ENCODE data around the gene EXOSC2.

Gene EXOSC2

GRCh38 chr9:130662970-130663257 is 30.7 kb upstream of the EXOSC2 start:
- Histone ChIP-seq H3K9ac (ENCODE audit: low read length) (no peak overlapping the region), H3K27ac (ENCODE audit: low read depth, low read length) (no peak overlapping the region), H3K27me3 (ENCODE audit: low read length) (no peaks in the 10 kb centered on the region), H3K36me3 (ENCODE audit: low read length) (no peaks in the 10 kb centered on the region), H3K4me2 (ENCODE audit: low read depth, low read length, poor library complexity, severe bottlenecking) (no peak overlapping the region), H3K9me2 (replicated peaks; ENCODE audit: insufficient read depth, low read length) (no peaks in the 10 kb centered on the region), H3F3A (ENCODE audit: insufficient read depth) (no peaks in the 10 kb centered on the region), H2AFZ (ENCODE audit: low read depth, low read length, severe bottlenecking) (no peak overlapping the region), H4K20me1 (ENCODE audit: low read depth, low read length) (no peaks in the 10 kb centered on the region), H3K4me3 (ENCODE audit: insufficient read depth, low read length, poor library complexity, severe bottlenecking) (no peak overlapping the region), H3K79me2 (ENCODE audit: insufficient read depth, low read length) (no peaks in the 10 kb centered on the region), H3K9me3 (ENCODE audit: insufficient read depth, low read length) (no peaks in the 10 kb centered on the region)
- no peak for TF ChIP-seq CTCF (IDR thresholded peaks at IDR 0.05; ENCODE audit: insufficient read depth, low read length, poor library complexity, severe bottlenecking)
- TF ChIP-seq EZH2phosphoT487 (conservative IDR thresholded peaks at IDR 0.05; ENCODE audit: low read length): no peak

DNA sequence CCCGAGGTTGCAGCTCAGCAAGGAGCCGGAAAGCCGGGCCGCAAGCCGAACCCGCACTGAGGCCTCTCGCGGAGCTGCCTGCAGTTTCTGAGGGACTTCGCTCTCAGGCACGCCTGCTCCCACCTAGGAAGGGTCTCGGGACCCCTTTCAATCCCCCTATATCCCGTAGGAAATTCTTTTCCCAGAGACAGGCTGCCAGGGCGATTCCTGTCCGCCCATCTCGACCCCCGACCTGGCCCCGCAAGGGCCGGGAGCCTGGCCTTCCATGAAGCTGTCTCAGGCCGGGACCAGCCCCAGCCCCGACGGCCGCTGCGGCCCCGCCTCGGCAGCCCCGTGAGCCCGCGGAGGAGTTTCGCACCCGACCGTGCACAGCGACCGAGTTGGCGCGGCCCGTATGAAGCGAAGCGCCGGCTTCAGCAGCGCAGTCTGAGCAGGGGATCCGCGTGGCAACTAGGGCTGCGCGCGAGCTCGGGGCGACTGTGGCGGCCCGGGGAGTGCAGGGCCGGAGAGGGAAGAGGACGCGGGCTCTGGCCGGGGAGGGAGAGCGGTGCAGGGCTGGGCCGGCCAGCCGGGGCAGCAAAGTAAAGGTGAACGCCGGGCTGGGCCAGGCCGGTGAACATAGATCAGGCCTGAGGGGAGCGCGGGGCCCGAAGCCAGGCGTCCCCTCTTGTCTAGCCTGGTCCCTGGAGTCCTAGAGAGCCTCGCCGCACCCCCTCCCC is 30.2 kb upstream of the EXOSC2 start:
- Histone ChIP-seq H3K36me3 (ENCODE audit: low read length) (no peaks in the 10 kb centered on the region), H3K4me2 (ENCODE audit: low read depth, low read length, poor library complexity, severe bottlenecking) (no peak overlapping the region), H3K9me3 (ENCODE audit: insufficient read depth, low read length) (no peaks in the 10 kb centered on the region), H4K20me1 (ENCODE audit: low read depth, low read length) (no peaks in the 10 kb centered on the region), H3K9me2 (replicated peaks; ENCODE audit: insufficient read depth, low read length) (no peaks in the 10 kb centered on the region), H3K27ac (ENCODE audit: low read depth, low read length) (no peak overlapping the region), H3K79me2 (ENCODE audit: insufficient read depth, low read length) (no peaks in the 10 kb centered on the region), H3F3A (ENCODE audit: insufficient read depth) (no peaks in the 10 kb centered on the region), H3K27me3 (ENCODE audit: low read length) (no peaks in the 10 kb centered on the region), H3K4me3 (ENCODE audit: insufficient read depth, low read length, poor library complexity, severe bottlenecking) (no peak overlapping the region), H2AFZ (ENCODE audit: low read depth, low read length, severe bottlenecking) (no peak overlapping the region), H3K9ac (ENCODE audit: low read length) (no peak overlapping the region)
- TF ChIP-seq EZH2phosphoT487 (conservative IDR thresholded peaks at IDR 0.05; ENCODE audit: low read length) (no peak), CTCF (IDR thresholded peaks at IDR 0.05; ENCODE audit: insufficient read depth, low read length, poor library complexity, severe bottlenecking) (no peak)

GRCh38 chr9:130663977-130664250 is 29.7 kb upstream of the EXOSC2 start:
- no peak overlapping the region for H2AFZ ChIP-seq (ENCODE audit: low read depth, low read length, severe bottlenecking)
- H3F3A ChIP-seq (ENCODE audit: insufficient read depth): no peaks in the 10 kb centered on the region
- TF ChIP-seq CTCF (IDR thresholded peaks at IDR 0.05; ENCODE audit: insufficient read depth, low read length, poor library complexity, severe bottlenecking): no peak
- no peak for TF ChIP-seq EZH2phosphoT487 (conservative IDR thresholded peaks at IDR 0.05; ENCODE audit: low read length)
- no peaks in the 10 kb centered on the region for H3K79me2 ChIP-seq (ENCODE audit: insufficient read depth, low read length)
- H3K4me2 ChIP-seq (ENCODE audit: low read depth, low read length, poor library complexity, severe bottlenecking): no peak overlapping the region
- no peaks in the 10 kb centered on the region for H4K20me1 ChIP-seq (ENCODE audit: low read depth, low read length)
- no peak overlapping the region for H3K27ac ChIP-seq (ENCODE audit: low read depth, low read length)
- H3K9me3 ChIP-seq (ENCODE audit: insufficient read depth, low read length): no peaks in the 10 kb centered on the region
- no peak overlapping the region for H3K9ac ChIP-seq (ENCODE audit: low read length)
- H3K4me3 ChIP-seq (ENCODE audit: insufficient read depth, low read length, poor library complexity, severe bottlenecking): no peak overlapping the region
- H3K27me3 ChIP-seq (ENCODE audit: low read length): no peaks in the 10 kb centered on the region
- H3K9me2 ChIP-seq (replicated peaks; ENCODE audit: insufficient read depth, low read length): no peaks in the 10 kb centered on the region
- no peaks in the 10 kb centered on the region for H3K36me3 ChIP-seq (ENCODE audit: low read length)

All from SU-DHL-6 (cell line).